ENCODE results near the gene KCNH2.

- TF ChIP-seq NFRKB (IDR thresholded peaks at IDR 0.05) (no peak), ZNF384 (IDR thresholded peaks at IDR 0.05) (no peak), PKNOX1 (IDR thresholded peaks at IDR 0.05) (no peak), CTBP1 (IDR thresholded peaks at IDR 0.05; ENCODE audit: borderline replicate concordance) (no peak), ARNT (IDR thresholded peaks at IDR 0.05) (no peak), HDGF (IDR thresholded peaks at IDR 0.05; ENCODE audit: borderline replicate concordance) (no peak), FOXM1 (IDR thresholded peaks at IDR 0.05; ENCODE audit: borderline replicate concordance) (no peak), BHLHE40 (IDR thresholded peaks at IDR 0.05; ENCODE audit: borderline replicate concordance) (no peak), SUZ12 (IDR thresholded peaks at IDR 0.05) (no peak), ELF4 (IDR thresholded peaks at IDR 0.05) (no peak), FOXA1 (IDR thresholded peaks at IDR 0.05) (no peak), SP1 (IDR thresholded peaks at IDR 0.05) (no peak), FOXK2 (IDR thresholded peaks at IDR 0.05) (no peak), TARDBP (IDR thresholded peaks at IDR 0.05) (no peak)
These were observed 37.8 kb upstream of the KCNH2 start for GRCh38 chr7:151015967-151016366.

Data from HEK293T (cell line).